Measurements from ENCODE around the gene YAP1. TPM values are rescaled to one million over a fixed set of nuclear protein-coding genes. Genes with fewer than 3 reads are reported as not detected.

The YAP1 gene
- total and polyA plus RNA-seq, 2 of the 4 experiments (the other 2 are of a cell fraction) = 121 to 251 TPM

DNA sequence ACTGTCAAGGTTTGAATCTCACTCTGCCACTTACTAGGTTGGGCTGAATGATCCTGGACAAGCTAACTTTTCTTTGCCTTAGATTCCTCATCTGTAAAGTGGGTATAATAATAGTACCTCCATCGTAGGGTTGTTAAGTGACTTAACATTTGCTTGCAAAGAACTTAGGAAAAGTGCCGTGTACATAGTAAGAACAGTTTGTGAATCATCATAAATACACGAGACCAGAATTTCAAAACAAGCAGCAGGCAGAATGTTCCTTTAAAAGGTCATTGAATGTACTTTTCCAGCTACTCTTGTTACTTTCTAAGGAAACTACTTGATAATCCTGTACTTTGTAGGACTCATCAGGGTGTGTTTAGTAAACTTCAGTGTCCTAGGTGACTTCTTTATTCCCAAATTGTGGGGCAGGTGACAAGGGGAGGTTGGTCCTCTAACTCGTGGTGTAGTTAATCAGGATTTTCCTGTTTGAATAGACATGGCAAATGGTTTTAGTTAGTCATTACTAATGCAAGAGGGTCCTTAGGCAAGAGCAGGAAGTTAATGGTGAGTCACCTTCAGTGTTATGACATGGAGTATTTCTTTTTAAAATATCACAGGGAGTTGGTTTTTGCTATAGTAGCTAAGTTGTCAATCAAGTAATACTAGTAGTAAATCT, 67.9 kb downstream of the YAP1 start:
- peak overlapping the region; percentile 96; the same call in 1 of the 2 replicates for H3K18ac ChIP-seq (ENCODE audit: low read depth, low read length)
- intact Hi-C loops (cut with micrococcal nuclease) = no loop called here
- peak overlapping the region; percentile 85 for H2AK5ac ChIP-seq (ENCODE audit: low read depth, low read length)
- peaks cover 16 to 67% of the 10 kb centered on the region in 2 experiments for H3K79me1 ChIP-seq (ENCODE audit: low read depth in 1 of 2, low read length in 2 of 2)
- peak overlapping the region; percentile 93; the same call in 1 of the 2 replicates for H4K5ac ChIP-seq (ENCODE audit: low read depth, low read length)
- H2BK20ac ChIP-seq (ENCODE audit: low read depth, low read length) = peak overlapping the region; percentile 98
- peak overlapping the region; percentile 100 for H2BK5ac ChIP-seq (ENCODE audit: low read depth, low read length, poor library complexity, severe bottlenecking)
- POLR2A ChIA-PET (ENCODE audit: unreplicated experiment) = no interaction called here
- no CpG with 5 or more reads among the region's 4 CpGs for WGBS, 2 experiments (ENCODE audit: extremely low coverage in 2 of 2, insufficient read length in 1 of 2)
- in situ Hi-C loops (cut with MboI; ENCODE audit: low sequenced_read_pairs) = no loop called here
- H2BK120ac ChIP-seq (ENCODE audit: low read depth, low read length) = peak overlapping the region; percentile 95
- dilution Hi-C loops (cut with HindIII; ENCODE audit: low sequenced_read_pairs, unreplicated experiment) = no loop called here
- no peak overlapping the region for H3K9ac ChIP-seq (ENCODE audit: low read depth, low read length)
- H3K23ac ChIP-seq (ENCODE audit: low read depth, low read length) = peak overlapping the region; percentile 89; the same call in 1 of the 2 replicates
- CTCF ChIA-PET = interaction anchor here (0.8 to 3.3 kb wide), 3 partner anchors 8 to 75 kb away, joined by 3 to 9 read pairs (median 3); no protein-coding TSS in a partner anchor
- no peaks in the 10 kb centered on the region for H3K27me3 ChIP-seq (ENCODE audit: control insufficient read depth, insufficient read depth, low read length)
- peak overlapping the region; percentile 96 for H3K4me2 ChIP-seq (ENCODE audit: low read depth, low read length)
- no TSS peak for BruUV-seq (replicated peaks)
- DNase-seq (peak; percentile 94), ATAC-seq (ENCODE audit: low read depth) (peak; percentile 76)
- H2AFZ ChIP-seq (replicated peaks; ENCODE audit: low read length, poor library complexity) = no peak overlapping the region
- H3K9me3 ChIP-seq (ENCODE audit: control insufficient read depth, insufficient read depth, low read length) = no peaks in the 10 kb centered on the region
- H3K4me1 ChIP-seq (ENCODE audit: control insufficient read depth, insufficient read depth, low read length) = peaks cover 8% of the 10 kb centered on the region
- peak overlapping the region; percentile 92 for H3K56ac ChIP-seq (ENCODE audit: extremely low read depth, insufficient read depth, low read length)
- H3K27ac ChIP-seq (ENCODE audit: insufficient read depth, low read length) = peak overlapping the region; percentile 52
- H3K4ac ChIP-seq (ENCODE audit: low read depth, low read length) = peak overlapping the region; percentile 94
- H4K20me1 ChIP-seq (ENCODE audit: insufficient read depth, low read length) = peaks cover 6% of the 10 kb centered on the region; the same call in 1 of the 2 replicates
- 0 out of 2 replicates have a peak, but pooled peaks cover 2% of the 10 kb centered on the region for H3K9me1 ChIP-seq (ENCODE audit: insufficient read depth, low read length)
- peak overlapping the region; percentile 41 to 88 for H4K8ac ChIP-seq (ENCODE audit: low read depth in 2 of 2, low read length in 2 of 2)
- peak overlapping the region; percentile 34; the same call in 1 of the 2 replicates for H3K4me3 ChIP-seq (ENCODE audit: insufficient read depth, low read depth, low read length)
- H2AK9ac ChIP-seq (replicated peaks; ENCODE audit: low read depth, low read length, poor library complexity) = no peak overlapping the region
- H4K91ac ChIP-seq (ENCODE audit: insufficient read depth, low read depth, low read length) = peak overlapping the region; percentile 81
- H3K36me3 ChIP-seq (ENCODE audit: control insufficient read depth, insufficient read depth, low read length) = peaks cover 9% of the 10 kb centered on the region
- H2BK15ac ChIP-seq (ENCODE audit: low read depth, low read length) = peak overlapping the region; percentile 90; the same call in 2 of the 3 replicates
- peak overlapping the region; percentile 65 for H3K14ac ChIP-seq (replicated peaks; ENCODE audit: low read depth, low read length)
- TF ChIP-seq CEBPB (IDR thresholded peaks at IDR 0.05; ENCODE audit: low read depth, low read length) (peak; percentile 98), RCOR1 (IDR thresholded peaks at IDR 0.05; ENCODE audit: insufficient replicate concordance, low read length) (peak; percentile 96), RFX5 (IDR thresholded peaks at IDR 0.05; ENCODE audit: low read depth, low read length) (no peak), NFE2L2 (IDR thresholded peaks at IDR 0.05; ENCODE audit: low read depth, low read length) (peak; percentile 31; the same call in 1 of the 2 replicates), POLR2A (IDR thresholded peaks at IDR 0.05; ENCODE audit: low read depth, low read length) (no peak), RAD21 (IDR thresholded peaks at IDR 0.05; ENCODE audit: low read length) (no peak), CHD1 (IDR thresholded peaks at IDR 0.05; ENCODE audit: low read depth, low read length) (0 out of 2 replicates have a peak, but pooled peaks have one; percentile 62), MAZ (IDR thresholded peaks at IDR 0.05; ENCODE audit: borderline replicate concordance, low read depth, low read length) (no peak), MAFK (IDR thresholded peaks at IDR 0.05; ENCODE audit: low read depth, low read length) (no peak), MXI1 (IDR thresholded peaks at IDR 0.05; ENCODE audit: borderline replicate concordance, low read depth, low read length) (no peak), FOS (IDR thresholded peaks at IDR 0.05; ENCODE audit: low read depth, low read length) (peak; percentile 96), SMC3 (IDR thresholded peaks at IDR 0.05; ENCODE audit: low read depth, low read length) (no peak), BHLHE40 (IDR thresholded peaks at IDR 0.05; ENCODE audit: low read depth, low read length) (peak; percentile 77)
- TF ChIP-seq, protein P1, sequence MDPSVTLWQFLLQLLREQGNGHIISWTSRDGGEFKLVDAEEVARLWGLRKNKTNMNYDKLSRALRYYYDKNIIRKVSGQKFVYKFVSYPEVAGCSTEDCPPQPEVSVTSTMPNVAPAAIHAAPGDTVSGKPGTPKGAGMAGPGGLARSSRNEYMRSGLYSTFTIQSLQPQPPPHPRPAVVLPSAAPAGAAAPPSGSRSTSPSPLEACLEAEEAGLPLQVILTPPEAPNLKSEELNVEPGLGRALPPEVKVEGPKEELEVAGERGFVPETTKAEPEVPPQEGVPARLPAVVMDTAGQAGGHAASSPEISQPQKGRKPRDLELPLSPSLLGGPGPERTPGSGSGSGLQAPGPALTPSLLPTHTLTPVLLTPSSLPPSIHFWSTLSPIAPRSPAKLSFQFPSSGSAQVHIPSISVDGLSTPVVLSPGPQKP (IDR thresholded peaks at IDR 0.05; ENCODE audit: borderline replicate concordance, low read depth, low read length) = no peak
- TF ChIP-seq, protein P2, sequence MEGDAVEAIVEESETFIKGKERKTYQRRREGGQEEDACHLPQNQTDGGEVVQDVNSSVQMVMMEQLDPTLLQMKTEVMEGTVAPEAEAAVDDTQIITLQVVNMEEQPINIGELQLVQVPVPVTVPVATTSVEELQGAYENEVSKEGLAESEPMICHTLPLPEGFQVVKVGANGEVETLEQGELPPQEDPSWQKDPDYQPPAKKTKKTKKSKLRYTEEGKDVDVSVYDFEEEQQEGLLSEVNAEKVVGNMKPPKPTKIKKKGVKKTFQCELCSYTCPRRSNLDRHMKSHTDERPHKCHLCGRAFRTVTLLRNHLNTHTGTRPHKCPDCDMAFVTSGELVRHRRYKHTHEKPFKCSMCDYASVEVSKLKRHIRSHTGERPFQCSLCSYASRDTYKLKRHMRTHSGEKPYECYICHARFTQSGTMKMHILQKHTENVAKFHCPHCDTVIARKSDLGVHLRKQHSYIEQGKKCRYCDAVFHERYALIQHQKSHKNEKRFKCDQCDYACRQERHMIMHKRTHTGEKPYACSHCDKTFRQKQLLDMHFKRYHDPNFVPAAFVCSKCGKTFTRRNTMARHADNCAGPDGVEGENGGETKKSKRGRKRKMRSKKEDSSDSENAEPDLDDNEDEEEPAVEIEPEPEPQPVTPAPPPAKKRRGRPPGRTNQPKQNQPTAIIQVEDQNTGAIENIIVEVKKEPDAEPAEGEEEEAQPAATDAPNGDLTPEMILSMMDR (conservative IDR thresholded peaks at IDR 0.05; ENCODE audit: low read depth, low read length) = no peak
